GM12872 (cell line): ENCODE measurements around the gene SLC8A1.

Experiments
- TF ChIP-seq, protein P1 (sequence below): IDR thresholded peaks from 3 replicates; pipeline ENCODE4 v1.5.1; 2011; ENCODE audit warnings: low read depth, mild to moderate bottlenecking, low read length, moderate library complexity; ENCODE audit not compliant: insufficient read depth

SLC8A1 gene

DNA sequence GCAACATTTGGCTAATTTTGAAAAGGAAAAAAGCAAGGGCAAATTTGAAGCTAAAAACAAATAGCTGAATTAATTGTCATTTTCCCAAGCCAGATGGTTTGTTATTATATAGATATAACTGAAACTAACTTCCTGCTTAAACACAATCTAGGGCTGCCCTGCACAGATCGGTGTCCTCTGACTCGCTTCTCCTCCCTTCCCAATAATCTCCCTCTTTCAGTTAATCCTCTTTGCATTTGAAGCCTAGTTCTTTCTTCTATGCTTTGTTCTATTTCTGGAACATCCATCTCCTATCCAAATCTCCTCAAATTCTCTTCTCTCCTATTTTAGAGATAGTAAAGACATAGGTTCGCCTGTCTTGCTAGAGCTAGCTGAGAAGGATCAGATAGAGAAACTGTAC is 328.1 kb downstream of the SLC8A1 start:
- TF ChIP-seq, protein P1, sequence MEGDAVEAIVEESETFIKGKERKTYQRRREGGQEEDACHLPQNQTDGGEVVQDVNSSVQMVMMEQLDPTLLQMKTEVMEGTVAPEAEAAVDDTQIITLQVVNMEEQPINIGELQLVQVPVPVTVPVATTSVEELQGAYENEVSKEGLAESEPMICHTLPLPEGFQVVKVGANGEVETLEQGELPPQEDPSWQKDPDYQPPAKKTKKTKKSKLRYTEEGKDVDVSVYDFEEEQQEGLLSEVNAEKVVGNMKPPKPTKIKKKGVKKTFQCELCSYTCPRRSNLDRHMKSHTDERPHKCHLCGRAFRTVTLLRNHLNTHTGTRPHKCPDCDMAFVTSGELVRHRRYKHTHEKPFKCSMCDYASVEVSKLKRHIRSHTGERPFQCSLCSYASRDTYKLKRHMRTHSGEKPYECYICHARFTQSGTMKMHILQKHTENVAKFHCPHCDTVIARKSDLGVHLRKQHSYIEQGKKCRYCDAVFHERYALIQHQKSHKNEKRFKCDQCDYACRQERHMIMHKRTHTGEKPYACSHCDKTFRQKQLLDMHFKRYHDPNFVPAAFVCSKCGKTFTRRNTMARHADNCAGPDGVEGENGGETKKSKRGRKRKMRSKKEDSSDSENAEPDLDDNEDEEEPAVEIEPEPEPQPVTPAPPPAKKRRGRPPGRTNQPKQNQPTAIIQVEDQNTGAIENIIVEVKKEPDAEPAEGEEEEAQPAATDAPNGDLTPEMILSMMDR: no peak

DNA sequence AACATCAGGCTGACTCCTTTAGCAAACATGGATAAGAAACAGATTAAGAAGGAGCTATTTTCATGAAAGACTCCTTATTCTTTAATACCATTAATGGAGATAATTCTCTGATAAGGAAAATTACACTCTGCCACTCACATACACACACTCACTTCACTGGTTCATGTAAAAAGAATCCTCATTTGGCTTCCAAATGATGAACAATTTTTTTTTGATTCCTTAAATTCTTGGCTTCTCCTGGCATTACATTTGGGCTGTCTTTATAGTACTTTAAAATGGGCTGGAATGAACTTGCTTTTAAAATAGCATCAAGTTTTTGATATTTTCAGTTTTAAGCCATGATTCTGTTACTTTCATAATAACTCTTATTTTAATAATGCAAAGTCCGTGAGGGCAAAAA is 328.6 kb downstream of the SLC8A1 start:
- TF ChIP-seq, protein P1: no peak

DNA sequence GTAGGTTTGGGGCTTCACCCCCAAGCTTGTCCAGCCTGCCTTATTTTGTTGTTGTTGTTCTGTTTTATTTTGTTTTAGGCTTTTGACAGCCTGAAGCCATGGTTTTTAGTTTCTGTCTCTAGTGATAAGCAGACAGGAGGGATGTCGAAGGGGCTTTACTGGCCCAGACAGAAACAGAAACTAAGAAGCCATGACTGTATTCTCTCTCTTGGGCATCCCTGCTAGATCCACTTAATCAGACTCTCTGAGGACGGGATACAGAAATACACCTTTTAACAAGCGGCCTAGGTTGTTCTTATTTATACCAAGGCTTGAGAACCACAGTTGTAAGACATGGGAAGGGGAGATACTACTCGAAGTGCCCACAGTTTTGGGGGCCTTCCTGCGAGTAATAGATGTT is 330.9 kb downstream of the SLC8A1 start:
- TF ChIP-seq, protein P1: no peak

DNA sequence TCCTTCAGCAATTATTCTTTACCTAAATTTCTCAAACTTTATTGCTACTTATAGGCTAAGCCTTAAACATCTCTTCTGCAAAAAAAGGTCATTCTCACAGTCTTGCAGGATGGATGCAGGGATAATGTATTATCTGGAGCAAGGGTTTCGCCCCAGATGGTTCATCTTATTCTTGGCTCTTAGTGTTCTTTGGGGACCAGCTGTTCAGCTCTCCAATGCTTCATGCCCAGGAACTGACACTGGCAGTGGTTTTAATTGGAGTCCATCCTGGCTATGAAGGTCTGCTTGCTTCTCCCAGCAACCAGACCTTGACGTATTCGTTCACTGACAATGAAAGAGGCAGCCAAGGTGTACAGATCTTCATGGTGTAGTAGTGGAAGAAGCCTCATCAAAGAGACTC is 331.9 kb downstream of the SLC8A1 start:
- TF ChIP-seq, protein P1: no peak

- TF ChIP-seq, protein P1: no peak
Measured at GRCh38 chr2:40118622-40119021, 333.3 kb downstream of the SLC8A1 start.

GRCh38 chr2:40115894-40116293 is 336.0 kb downstream of the SLC8A1 start:
- TF ChIP-seq, protein P1: no peak

GRCh38 chr2:40115348-40115747 is 336.5 kb downstream of the SLC8A1 start:
- TF ChIP-seq, protein P1: no peak

GRCh38 chr2:40113997-40114396 is 337.9 kb downstream of the SLC8A1 start:
- TF ChIP-seq, protein P1: no peak
